ENCODE measurements around the gene GTF3A.

The GTF3A gene

DNA sequence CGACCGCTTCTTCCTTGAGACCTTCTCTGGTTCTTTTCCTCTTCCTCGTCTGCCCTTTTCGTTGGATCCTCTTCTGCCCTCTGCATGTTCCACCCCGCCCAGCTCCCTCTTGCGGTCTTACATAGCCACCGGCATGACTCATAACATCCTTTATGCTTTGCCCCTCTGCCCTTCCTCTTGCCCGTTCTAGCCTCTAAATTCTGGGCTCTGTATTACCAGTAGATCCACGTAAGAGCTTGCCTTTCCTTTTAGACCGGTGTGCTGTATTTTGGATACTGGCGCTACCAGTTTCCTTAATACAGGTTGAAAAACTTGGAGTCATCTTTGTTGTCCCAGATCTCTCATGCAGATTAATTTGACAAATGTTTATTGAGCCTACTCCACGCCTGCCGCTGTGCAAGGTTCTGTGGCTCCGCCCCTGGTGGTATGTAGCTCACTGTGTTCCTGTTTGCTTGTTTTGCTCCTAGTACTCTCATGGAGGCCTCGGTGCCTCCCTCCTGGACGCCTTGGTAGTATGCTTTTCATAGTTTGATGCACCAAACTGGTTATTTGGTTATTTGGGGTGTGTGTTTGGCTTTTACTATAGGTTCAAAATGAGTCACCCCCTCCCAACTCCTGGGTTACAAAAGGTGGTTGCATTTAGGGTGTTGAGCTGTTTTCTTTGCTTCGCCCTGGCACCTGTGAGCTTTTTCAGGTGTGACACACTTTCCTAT is 1.7 kb downstream of the GTF3A start:
- TF ChIP-seq, protein P1, sequence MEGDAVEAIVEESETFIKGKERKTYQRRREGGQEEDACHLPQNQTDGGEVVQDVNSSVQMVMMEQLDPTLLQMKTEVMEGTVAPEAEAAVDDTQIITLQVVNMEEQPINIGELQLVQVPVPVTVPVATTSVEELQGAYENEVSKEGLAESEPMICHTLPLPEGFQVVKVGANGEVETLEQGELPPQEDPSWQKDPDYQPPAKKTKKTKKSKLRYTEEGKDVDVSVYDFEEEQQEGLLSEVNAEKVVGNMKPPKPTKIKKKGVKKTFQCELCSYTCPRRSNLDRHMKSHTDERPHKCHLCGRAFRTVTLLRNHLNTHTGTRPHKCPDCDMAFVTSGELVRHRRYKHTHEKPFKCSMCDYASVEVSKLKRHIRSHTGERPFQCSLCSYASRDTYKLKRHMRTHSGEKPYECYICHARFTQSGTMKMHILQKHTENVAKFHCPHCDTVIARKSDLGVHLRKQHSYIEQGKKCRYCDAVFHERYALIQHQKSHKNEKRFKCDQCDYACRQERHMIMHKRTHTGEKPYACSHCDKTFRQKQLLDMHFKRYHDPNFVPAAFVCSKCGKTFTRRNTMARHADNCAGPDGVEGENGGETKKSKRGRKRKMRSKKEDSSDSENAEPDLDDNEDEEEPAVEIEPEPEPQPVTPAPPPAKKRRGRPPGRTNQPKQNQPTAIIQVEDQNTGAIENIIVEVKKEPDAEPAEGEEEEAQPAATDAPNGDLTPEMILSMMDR (IDR thresholded peaks at IDR 0.05; ENCODE audit: control extremely low read depth, extremely low read depth, low read depth, missing control alignments): peak; percentile 27
- ChIA-PET POLR2A (interaction anchor here (1.1 kb wide), 1 partner anchor 28 kb away, joined by 3 read pairs; no protein-coding TSS in a partner anchor), CTCF (interaction anchor here (0.6 to 3.6 kb wide), 17 partner anchors 9 to 440 kb away, joined by 3 to 25 read pairs (median 4); no protein-coding TSS in a partner anchor)
- peak; percentile 50 for DNase-seq (ENCODE audit: extremely low spot score)

DNA sequence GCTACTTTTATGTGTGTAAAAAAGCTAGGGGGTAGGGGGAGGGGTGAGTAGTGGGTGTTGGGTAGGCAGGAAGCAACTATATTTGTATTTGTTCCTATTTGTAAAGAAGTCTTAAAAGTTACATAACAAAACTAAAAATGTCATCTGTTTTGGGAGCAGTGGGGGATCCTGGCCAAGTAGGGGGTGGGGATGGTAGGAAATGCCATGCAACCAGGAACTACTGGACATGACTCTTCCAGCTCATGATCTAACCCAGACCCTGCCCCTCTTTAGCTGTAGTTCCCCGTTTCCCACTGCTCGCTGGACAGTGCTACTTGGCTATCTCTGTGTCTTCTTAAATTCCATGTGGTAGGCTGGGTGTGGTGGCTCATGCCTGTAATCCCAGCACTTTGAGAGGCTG is 3.2 kb downstream of the GTF3A start:
- ChIA-PET CTCF (interaction anchor here (1.2 to 3.6 kb wide), 3 partner anchors 16 to 222 kb away, joined by 3 to 25 read pairs (median 4); no protein-coding TSS in a partner anchor), POLR2A (no interaction called here)
- no peak for DNase-seq (ENCODE audit: extremely low spot score)
- TF ChIP-seq, protein P1 (IDR thresholded peaks at IDR 0.05; ENCODE audit: control extremely low read depth, extremely low read depth, low read depth, missing control alignments): no peak

DNA sequence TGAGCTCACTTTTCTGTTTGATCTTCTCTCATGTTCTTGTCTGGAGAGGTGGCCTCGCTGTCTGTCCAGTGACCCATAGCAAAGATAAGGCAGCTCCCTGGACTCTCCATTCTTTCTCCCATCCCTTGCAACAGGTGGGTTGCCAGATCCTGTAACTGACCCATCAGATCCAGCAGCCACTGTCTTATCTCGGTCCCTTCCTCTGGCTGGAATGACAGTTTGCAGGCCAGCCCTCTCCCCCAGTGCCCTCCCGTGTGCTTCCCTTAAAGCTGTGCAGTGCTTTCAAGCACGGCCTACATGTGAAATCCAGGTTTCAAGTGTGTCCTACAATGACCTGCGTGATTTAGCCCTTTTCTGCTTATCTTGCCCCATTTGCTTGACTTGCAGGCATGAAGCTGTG is 3.7 kb downstream of the GTF3A start:
- POLR2A ChIA-PET: no interaction called here
- CTCF ChIA-PET: interaction anchor here (0.8 to 3.6 kb wide), 4 partner anchors 15 to 221 kb away, joined by 3 to 25 read pairs (median 4); no protein-coding TSS in a partner anchor
- DNase-seq (ENCODE audit: extremely low spot score): no peak
- TF ChIP-seq, protein P1 (IDR thresholded peaks at IDR 0.05; ENCODE audit: control extremely low read depth, extremely low read depth, low read depth, missing control alignments): no peak

DNA sequence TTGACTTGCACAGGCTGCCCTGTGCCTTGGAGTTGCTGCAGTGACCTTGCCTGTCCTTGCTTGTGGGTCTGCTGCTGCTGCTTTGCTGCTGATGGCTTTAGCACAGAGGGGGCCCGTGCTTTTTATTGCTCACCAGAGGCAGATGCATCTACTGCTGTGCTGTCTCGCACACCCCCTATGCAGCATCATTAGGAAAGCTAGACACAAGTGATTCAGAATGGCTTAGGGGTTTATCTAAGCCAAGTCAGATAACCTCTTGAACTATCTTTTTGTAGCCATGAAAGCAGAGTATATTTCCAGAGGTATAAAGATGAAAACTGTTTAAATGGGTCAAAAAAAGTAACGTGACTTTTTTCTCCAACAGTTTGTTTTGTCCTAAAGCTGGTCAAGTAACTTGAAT is 7.8 kb downstream of the GTF3A start:
- POLR2A ChIA-PET: no interaction called here
- CTCF ChIA-PET: no interaction called here
- no peak for DNase-seq (ENCODE audit: extremely low spot score)
- TF ChIP-seq, protein P1 (IDR thresholded peaks at IDR 0.05; ENCODE audit: control extremely low read depth, extremely low read depth, low read depth, missing control alignments): no peak

DNA sequence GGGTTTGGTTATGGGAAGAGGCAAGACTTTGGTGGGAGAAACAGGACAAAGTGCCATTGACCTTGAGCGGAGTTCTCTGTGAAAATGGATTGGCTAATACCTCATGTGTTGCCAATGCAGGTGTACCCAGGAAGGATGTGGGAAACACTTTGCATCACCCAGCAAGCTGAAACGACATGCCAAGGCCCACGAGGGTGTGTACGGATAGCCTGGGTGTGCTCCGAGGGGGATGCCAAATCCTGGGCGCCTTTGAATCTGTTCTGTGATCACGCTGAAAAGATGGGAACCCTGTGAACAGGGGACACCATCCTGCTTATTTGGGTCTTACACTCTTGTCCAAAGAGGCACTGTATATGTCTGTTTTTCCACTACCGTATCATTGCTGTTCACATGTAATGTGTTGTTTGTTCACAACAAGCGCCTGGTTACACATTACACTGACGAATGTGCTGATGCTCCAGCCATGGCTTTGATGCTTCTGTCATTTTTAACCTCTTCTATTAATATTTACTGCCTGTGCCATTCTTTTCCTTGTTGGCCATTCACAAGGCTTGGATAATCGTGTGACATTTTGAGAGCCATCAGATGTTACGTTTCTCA is 8.3 kb downstream of the GTF3A start:
- TF ChIP-seq, protein P1 (IDR thresholded peaks at IDR 0.05; ENCODE audit: control extremely low read depth, extremely low read depth, low read depth, missing control alignments): no peak
- ChIA-PET POLR2A (no interaction called here), CTCF (no interaction called here)
- DNase-seq (ENCODE audit: extremely low spot score): no peak

DNA sequence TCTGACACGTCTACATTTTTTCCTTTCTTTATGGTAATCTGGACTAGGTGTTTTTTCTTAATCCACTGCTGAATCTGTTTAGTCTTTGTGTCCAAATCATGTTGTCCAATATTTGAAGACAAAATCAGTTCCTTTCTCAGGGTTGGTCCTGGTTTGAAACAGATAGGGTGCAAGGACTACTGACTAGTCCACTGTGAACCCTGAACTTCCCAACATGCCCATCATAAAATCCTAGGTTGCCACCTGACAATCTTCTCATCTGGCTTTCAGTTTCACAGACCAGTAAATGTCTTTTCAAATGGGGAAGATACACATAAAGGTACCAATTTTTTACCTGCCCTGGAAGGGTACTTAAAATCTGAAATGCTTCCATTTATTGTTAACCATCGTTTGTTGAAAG is 12.7 kb downstream of the GTF3A start:
- ChIA-PET POLR2A (no interaction called here), CTCF (interaction anchor here (1.4 kb wide), 1 partner anchor 8 kb away, joined by 7 read pairs; no protein-coding TSS in a partner anchor)
- no peak for DNase-seq (ENCODE audit: extremely low spot score)
- TF ChIP-seq, protein P1 (IDR thresholded peaks at IDR 0.05; ENCODE audit: control extremely low read depth, extremely low read depth, low read depth, missing control alignments): no peak

Data from GM10248 (cell line).